Subcutaneous adipose tissue (tissue), 4 donors: ENCODE measurements around the gene ALG1. TPM values are rescaled to one million over a fixed set of nuclear protein-coding genes. Genes with fewer than 3 reads are reported as not detected.
"Not testable (repeated sequence)": the region's sequence is repeated elsewhere in the genome, so short reads cannot be mapped to it uniquely, and the experiment has no call there.

ENCODE experiments used
- CTCF ChIP-seq: fragments of 450-650 bp; IDR thresholded peaks from one replicate; pipeline ENCODE4 v1.5.1; 2016; ENCODE audit warnings: low read depth, mild to moderate bottlenecking, control low read depth, antibody characterized with exemption, moderate library complexity
- total RNA-seq, 4 donors: library from RNA; depleted of rRNA; stranded (reverse); fragments of >200 nt; gene quantifications; one replicate each; pipeline ENCODE4 v1.1.0, GENCODE V29; 2016

ALG1 gene
- total RNA-seq, 4 donors from 2014 or later, result 11.6 to 15.5 (median 14.5) TPM

GRCh38 chr16:5097470-5098220 is 26.0 kb downstream of the ALG1 start, which contains the start of gene EEF2KMT:
Gene EEF2KMT, minus strand, starts transcription at chr16:5097795. Its CDS starts 56 bp downstream, at chr16:5097739.
- TF ChIP-seq CTCF, result not testable (repeated sequence)

- no peak for TF ChIP-seq CTCF
These were observed 37.0 kb downstream of the ALG1 start for GRCh38 chr16:5108505-5109158.

Other genes with a start within 250 kb of the ALG1 start
- gene GLYR1, start 224.6 kb upstream of the ALG1 start, total RNA-seq, result 10 to 100 TPM; 38.8 to 64.7 (median 41.5) TPM
- gene UBN1, start 224.4 kb upstream of the ALG1 start, total RNA-seq, result 10 to 100 TPM; 21.1 to 48.2 (median 37.2) TPM
- gene PPL, start 134.7 kb upstream of the ALG1 start, total RNA-seq, result 100 to 1,000 TPM in 2 of 4 donors, 10 to 100 TPM in 2; 67.5 to 239 (median 111) TPM
- under 1 TPM; 0.33 to 0.68 (median 0.61) TPM for gene SEC14L5, start 113.5 kb upstream of the ALG1 start, total RNA-seq
- gene NAGPA, start 37.9 kb upstream of the ALG1 start, total RNA-seq, result 10 to 100 TPM in 3 of 4 donors, 1 to 10 TPM in 1; 5.9 to 37.9 (median 30.1) TPM
- gene C16orf89, start 5.9 kb upstream of the ALG1 start, total RNA-seq, result 10 to 100 TPM in 1 of 4 donors, 1 to 10 TPM in 2, not detected in 1; 2.9 to 14.9 (median 3.3) TPM
- gene EEF2KMT, start 26.0 kb downstream of the ALG1 start, total RNA-seq, result 1 to 10 TPM; 4.7 to 6.2 (median 5.8) TPM